T-helper 1 cell treated with Interleukin-12 subunit alpha and Interleukin-12 subunit beta and Interleukin-4 antibody, amounts not matched to agents 30 μg/mL and 1 μg/mL, for 36 hours (primary cell): ENCODE measurements around the gene HIGD1A.

Source experiments
- H3K27ac Mint-ChIP-seq: one replicate; pipeline ENCODE4 v1.8.0; 2021; ENCODE audit warnings: mild to moderate bottlenecking, mixed read lengths
- H3K27me3 Mint-ChIP-seq: one replicate; pipeline ENCODE4 v1.8.0; 2021; ENCODE audit warnings: low read depth, mixed read lengths
- H3K36me3 Mint-ChIP-seq: one replicate; pipeline ENCODE4 v1.8.0; 2021; ENCODE audit warnings: low read depth, mixed read lengths
- H3K4me1 Mint-ChIP-seq: one replicate; pipeline ENCODE4 v1.8.0; 2021; ENCODE audit warnings: low read depth, mixed read lengths
- H3K4me3 Mint-ChIP-seq: one replicate; pipeline ENCODE4 v1.8.0; 2021; ENCODE audit warnings: mild to moderate bottlenecking, moderate library complexity, mixed read lengths
- H3K9me3 Mint-ChIP-seq: one replicate; pipeline ENCODE4 v1.8.0; 2021; ENCODE audit warnings: mixed read lengths

The HIGD1A gene

DNA sequence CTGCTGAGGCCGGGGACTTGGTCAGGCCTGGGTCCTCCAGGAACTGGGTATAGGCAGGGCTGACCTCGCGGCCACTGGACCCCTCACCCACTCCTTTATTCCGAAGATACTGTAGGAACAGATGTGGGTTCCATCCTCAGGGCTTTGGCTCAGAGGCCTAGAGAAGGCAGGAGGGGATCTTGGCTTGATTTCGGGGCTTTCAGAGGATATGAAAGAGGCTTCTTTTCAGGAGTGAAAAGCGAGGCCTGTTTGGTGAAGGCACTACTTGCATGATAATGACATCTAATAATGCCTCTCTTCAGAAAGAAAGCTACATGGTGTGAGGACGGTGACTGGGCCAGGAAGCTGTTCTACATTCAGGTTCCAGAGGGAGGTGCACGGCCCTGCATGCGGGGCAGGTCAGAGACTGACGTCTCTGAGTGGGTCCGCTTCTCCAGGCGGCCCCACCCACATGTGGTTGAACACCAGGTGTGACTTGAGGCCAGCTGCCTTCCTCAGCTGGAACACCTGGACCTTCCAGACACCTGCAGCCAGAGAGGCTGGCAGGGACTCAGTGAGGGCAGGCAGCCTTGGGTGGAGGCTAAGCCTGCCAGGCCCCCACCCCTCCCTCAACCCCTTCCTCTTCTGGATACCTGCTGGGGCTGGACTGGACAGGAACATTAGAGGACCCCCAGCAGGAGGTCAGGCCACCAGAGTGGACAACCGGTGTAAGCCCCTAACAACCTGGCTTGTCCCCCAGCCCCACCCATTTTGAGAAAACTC lies 70.6 kb downstream of the HIGD1A start:
- Mint-ChIP-seq H3K36me3 (no peaks in the 10 kb centered on the region), H3K9me3 (no peaks in the 10 kb centered on the region), H3K4me1 (no peaks in the 10 kb centered on the region), H3K4me3 (no peak overlapping the region), H3K27me3 (peaks cover 3% of the 10 kb centered on the region), H3K27ac (no peak overlapping the region)
